Activated naive CD4-positive, alpha-beta T cell treated with anti-CD3 and anti-CD28 coated beads, Interleukin-2, amount 50 U/mL, for 72 hours (primary cell): ENCODE results near the gene SRRT. TPM values are rescaled to one million over a fixed set of nuclear protein-coding genes. Genes with fewer than 3 reads are reported as not detected.
"Not testable (repeated sequence)": the region's sequence is repeated elsewhere in the genome, so short reads cannot be mapped to it uniquely, and the experiment has no call there.

Experiments used
- ATAC-seq, 2 donors: fragments of 150-1000 bp; cut with Tn5 transposase; 2 replicates each; pipeline ENCODE4 v1.10.0; 2021; ENCODE audit warnings: mild to moderate bottlenecking in 2 of 2, moderate library complexity in 2 of 2
- DNase-seq, 2 donors: peaks; one replicate each; pipeline ENCODE4 v3.0.0; 2021 to 2022; ENCODE audit warnings: low spot score in 2 of 2
- H3K27ac Mint-ChIP-seq, 2 donors: one replicate each; pipeline ENCODE4 v1.8.0; 2022; ENCODE audit warnings: mild to moderate bottlenecking in 2 of 2, mixed read lengths in 2 of 2
- H3K36me3 Mint-ChIP-seq, 2 donors: one replicate each; pipeline ENCODE4 v1.8.0; 2022; ENCODE audit warnings: mixed read lengths in 2 of 2
- H3K9me3 Mint-ChIP-seq, 2 donors: one replicate each; pipeline ENCODE4 v1.8.0; 2022; ENCODE audit warnings: mixed read lengths in 2 of 2
- total RNA-seq, 2 donors: library from RNA; stranded (reverse); gene quantifications; one replicate each; pipeline ENCODE4 v1.2.3, GENCODE V29; 2022

The SRRT gene
- total RNA-seq, 2 donors from 2014 or later, result 205 to 242 TPM

DNA sequence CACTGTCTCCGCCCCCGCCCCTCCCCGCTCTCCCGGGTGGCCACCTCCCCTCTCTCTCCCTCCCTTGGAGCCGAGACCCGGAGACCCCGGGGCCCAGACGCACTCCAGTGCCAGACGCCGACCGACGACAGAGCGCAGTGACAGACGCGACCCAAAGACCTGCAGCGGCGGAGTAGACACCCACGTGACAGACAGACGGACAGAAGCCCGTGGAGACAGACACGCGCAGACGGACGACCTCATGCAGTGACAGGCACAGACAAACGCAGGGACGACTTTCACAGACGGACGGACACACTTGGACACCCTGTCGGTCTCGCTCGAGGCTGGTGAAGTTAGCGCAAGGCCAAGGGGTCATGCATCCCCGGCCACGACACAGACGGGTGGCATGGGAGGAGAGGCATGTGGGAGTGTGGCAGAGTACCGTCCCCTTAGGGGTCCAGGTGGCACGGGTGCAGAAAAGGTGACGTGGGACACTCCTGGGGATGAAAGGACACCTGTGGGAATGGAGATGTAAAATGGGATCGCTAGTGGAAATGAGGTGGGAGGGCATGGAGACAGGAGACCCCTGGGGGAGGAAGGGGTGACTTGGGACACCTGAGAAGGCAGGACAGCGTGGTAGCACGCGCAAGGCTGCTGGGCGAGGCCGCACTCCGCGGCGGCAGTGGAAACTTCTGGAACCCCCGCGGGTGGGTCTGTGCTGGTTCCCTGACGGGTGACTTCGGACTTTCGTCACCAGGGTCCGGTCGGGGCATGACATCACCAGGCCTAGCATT lies 21.2 kb downstream of the SRRT start:
- Mint-ChIP-seq H3K27ac (no peak overlapping the region), H3K36me3 (peaks cover 0 to 6% of the 10 kb centered on the region in 2 donors), H3K9me3 (no peaks in the 10 kb centered on the region)
- ATAC-seq (peak in 1 of 2 donors; percentile 11), DNase-seq (no peak)

DNA sequence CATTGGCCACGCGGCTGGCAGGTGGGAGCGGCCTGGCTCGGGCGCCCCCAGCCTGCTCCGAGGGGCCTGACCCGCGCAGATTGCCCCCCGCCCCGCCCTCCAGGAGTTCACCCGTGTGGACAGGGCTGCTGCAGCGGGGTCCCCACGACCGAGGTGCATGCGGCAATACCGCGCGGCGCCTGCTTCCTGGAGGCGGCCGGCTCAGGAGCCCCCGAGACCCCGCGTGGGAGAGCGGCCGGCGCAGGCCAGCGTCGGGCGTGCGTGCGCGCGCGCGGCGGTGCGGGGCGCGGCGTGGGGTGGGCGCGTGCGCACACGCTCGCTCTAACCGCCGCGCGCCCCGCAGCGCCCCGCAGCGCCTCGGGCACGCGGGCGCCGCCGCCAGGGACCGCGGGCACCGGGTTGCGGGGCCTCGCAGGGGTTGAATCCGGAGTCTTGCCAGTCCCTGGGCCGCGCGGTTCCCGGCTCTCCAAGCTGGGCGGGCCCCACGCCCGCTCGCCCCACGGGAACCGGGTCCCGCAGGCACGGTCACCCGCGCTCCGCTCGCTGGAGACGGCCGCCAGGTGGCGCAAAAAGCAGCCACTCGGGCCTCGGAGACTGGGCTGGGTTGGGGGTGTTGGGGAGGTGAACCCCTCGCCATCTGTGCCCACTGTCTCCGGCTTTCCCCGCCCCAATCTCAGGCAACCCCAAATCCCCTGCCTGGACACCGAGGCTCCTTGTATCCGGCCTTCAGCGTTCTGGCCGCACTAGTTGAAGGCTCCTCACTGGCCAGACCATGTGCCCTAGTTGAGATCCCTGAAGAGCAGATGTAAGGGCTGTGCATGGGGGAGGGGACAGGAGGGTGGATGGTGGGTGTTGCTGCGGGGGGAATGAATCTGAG lies 22.1 kb downstream of the SRRT start:
- DNase-seq (peak in 1 of 2 donors; percentile 76), ATAC-seq (peak; percentile 60)
- H3K27ac Mint-ChIP-seq, result no peak overlapping the region
- H3K36me3 Mint-ChIP-seq, result peaks cover 0 to 6% of the 10 kb centered on the region in 2 donors
- H3K9me3 Mint-ChIP-seq, result no peaks in the 10 kb centered on the region

DNA sequence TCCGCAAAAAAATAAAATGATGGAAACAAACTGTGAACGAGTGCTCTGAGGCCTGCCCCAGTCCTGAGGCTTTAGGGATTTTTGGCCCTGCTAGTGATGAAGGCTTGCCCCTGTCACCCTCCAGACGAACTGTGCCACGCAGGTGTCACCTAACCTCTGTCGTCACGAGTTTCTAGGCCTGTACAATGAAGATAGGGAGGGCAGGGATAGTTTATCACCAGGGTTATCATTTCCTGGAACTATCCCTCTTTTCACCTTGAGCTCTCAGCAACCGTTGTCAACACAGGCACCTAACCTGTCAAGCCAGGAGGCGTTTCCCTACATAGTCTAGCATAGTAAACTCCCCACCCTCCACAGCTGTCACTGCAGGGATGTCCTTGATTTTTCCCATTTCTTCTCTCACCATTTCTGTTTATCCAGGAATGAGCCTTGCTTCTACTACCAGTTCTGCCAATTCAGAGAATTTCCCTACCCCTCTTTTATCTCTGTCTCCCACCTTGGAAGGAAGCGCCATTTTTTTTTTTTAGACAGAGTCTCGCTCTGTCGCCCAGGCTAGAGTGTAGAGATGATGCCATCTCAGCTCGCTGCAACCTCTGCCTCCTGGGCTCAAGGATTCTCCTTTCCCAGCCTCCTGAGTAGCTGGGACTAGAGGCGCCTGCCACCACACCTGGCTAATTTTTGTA lies 23.0 kb downstream of the SRRT start:
- Mint-ChIP-seq H3K27ac (no peak overlapping the region), H3K36me3 (peaks cover 0 to 6% of the 10 kb centered on the region in 2 donors), H3K9me3 (no peaks in the 10 kb centered on the region)
- DNase-seq (no peak), ATAC-seq (no peak)

DNA sequence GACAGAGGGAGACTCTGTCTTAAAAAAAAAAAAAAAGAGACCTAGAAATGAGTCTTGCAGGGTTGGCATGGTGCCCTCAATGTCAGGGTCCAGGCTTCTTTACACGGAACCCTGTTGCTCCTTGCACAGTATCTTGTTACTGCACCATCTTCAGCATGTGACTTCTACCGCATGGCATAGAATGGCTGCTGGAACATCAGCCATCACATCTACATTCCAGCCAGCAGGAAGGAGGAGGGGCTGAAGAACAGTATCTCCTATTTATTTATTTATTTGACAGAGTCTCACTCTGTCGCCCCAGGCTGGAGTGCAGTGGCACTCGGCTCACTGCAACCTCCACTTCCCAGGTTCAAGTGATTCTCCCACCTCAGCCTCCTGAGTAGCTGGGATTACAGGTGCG lies 24.5 kb downstream of the SRRT start:
- Mint-ChIP-seq H3K36me3 (peaks cover 0 to 6% of the 10 kb centered on the region in 2 donors), H3K9me3 (no peaks in the 10 kb centered on the region), H3K27ac (no peak overlapping the region)
- no peak for DNase-seq
- no peak for ATAC-seq

DNA sequence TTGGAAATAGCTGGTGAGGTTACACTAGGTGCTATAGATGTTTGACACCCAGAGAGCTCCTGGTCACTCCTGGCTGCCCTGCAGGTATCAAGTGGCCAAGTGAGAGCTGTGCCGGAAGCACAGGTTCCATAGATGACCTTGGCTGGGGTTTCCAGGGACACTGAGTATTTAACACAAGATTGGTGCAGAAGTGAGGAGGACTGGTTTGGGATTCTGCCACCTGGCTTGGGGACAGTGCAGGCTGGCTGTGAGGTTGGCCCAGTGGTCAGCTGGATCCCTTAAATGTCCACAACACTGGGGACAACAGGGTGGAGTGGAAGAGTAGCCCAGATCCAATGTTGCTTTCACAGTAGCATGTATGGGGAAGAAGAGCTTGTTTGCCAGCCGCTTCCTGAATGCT lies 26.1 kb downstream of the SRRT start:
- H3K27ac Mint-ChIP-seq, result no peak overlapping the region
- peaks cover 0 to 4% of the 10 kb centered on the region in 2 donors for H3K36me3 Mint-ChIP-seq
- no peaks in the 10 kb centered on the region for H3K9me3 Mint-ChIP-seq
- DNase-seq (no peak), ATAC-seq (no peak)

DNA sequence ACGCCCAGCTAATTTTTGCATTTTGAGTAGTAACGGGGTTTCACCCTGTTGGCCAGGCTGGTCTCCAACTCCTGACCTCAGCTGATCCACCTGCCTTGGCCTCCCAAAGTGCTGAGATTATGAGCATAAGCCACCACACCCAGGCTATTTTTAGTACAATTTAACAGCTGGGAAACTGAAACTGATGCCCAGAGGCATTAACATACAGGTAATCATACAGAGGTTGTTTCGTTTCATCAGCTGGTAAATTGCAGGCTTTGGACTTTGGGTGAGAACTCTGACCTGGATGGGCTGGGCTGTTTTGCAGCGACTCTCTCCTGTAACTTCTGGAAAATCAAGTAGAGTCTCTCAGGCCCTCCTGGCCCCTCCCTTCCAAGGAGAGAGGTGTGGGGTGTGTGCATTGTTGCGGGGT lies 27.0 kb downstream of the SRRT start:
- no peak overlapping the region for H3K27ac Mint-ChIP-seq
- DNase-seq (no peak), ATAC-seq (no peak)
- no peaks in the 10 kb centered on the region for H3K9me3 Mint-ChIP-seq
- no peaks in the 10 kb centered on the region for H3K36me3 Mint-ChIP-seq

DNA sequence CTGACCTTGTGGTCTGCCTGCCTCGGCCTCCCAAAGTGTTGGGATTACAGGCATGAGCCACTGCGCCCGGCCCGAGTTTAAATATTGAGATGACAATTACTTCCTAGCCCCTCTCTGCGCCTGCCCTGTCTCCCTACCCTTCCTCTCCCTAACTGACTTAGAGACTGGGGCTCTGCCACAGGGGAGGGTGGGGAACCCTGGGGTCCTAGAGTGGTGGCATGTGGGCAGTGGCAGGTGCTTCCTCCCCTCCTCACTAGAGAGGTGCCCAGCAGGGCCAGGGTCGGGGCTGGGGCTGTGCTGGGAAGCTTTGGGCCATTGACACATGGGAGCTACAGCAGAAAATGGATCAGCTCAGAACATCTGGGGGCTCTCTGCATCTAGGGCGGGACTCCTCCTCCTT lies 27.7 kb downstream of the SRRT start:
- DNase-seq (no peak), ATAC-seq (no peak)
- no peaks in the 10 kb centered on the region for H3K9me3 Mint-ChIP-seq
- no peak overlapping the region for H3K27ac Mint-ChIP-seq
- no peaks in the 10 kb centered on the region for H3K36me3 Mint-ChIP-seq

DNA sequence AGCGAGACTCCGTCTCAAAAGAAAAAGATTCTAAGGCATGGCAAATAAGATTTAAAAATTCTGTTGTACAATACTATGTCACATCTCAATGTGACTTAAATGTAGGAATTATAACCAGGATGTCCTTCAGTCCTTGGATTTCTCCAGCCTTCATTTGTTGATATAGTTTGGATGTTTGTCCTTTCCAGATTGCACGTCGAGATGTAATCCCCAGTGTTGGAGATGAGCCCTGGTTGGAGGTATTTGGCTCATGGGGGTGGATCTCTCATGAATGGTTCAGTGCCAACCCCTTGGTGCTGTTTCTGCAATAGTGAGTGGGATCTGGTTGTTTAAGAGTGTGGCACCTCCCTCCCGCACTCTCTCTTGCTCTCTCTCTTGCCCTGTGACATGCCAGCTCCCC lies 33.6 kb downstream of the SRRT start:
- H3K27ac Mint-ChIP-seq, result no peak overlapping the region
- no peaks in the 10 kb centered on the region for H3K36me3 Mint-ChIP-seq
- no peaks in the 10 kb centered on the region for H3K9me3 Mint-ChIP-seq
- DNase-seq, result no peak
- ATAC-seq, result no peak

DNA sequence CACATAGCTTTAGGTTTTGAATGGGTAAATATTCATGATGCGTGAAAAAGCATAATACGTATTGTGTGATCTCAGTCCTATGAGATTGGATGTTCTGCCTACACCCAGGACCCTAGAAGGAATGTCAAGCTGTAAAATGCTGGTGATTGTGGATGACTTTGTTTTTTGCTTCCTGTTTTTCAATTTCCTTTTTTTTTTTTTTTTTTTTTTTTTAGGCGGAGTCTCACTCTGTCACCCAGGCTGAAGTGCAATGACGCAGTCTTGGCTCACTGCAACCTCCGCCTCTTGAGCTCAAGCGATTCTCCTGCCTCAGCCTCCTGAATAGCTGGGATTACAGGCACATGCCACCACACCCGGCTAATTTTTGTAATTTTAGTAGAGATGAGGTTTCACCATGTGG lies 35.5 kb downstream of the SRRT start:
- DNase-seq, H3K36me3 Mint-ChIP-seq, H3K27ac Mint-ChIP-seq, H3K9me3 Mint-ChIP-seq, ATAC-seq: not testable (repeated sequence)

DNA sequence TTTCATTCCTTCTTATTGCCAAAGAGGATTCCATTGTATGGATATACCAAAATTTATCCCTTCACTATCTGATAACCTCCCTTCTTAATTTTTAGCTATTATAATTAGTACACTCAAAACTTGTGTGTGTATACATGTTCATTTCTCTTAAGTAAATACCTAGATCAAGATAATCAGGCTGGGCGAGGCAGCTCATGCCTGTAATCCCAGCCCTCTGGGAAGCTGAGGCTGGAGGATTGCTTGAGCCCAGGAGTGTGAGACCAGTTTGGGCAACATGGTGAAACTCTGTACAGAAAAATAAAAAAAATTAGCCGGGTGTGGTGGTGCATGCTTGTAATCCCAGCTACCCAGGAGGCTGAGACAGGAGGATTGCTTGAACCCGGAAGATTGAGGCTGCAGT lies 36.6 kb downstream of the SRRT start:
- H3K9me3 Mint-ChIP-seq, result no peaks in the 10 kb centered on the region
- ATAC-seq (no peak), DNase-seq (no peak)
- no peak overlapping the region for H3K27ac Mint-ChIP-seq
- H3K36me3 Mint-ChIP-seq, result no peaks in the 10 kb centered on the region

DNA sequence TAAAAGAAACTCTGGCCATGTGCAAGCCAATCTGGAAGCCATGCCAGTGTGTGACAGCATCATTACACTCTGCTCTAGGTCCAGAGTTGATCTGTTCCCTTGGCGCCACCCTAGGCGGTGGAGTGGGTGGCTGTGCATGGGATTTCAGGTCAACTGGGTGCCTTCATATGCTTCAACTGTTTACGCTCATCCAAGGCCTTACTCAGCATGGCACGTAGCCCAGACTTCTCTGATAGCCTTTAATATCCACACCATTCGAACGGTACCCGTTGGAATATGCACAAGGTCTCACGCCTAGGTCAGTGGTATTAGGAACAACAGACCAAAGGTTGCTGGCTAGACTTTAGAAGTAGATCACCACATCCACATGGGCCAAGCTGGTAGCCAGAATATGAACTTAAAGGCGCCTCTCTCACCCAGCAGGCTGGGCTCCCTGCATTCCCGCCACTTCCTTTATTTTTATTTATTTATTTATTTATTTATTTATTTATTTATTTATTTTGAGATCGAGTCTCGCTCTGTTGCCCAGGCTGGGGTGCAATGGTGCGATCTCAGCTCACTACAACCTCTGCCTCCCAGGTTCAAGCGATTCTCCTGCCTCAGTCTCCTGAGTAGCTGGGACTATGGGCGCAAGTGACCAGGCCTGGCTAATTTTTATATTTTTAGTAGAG lies 39.4 kb downstream of the SRRT start:
- no peak for ATAC-seq
- no peaks in the 10 kb centered on the region for H3K9me3 Mint-ChIP-seq
- no peak for DNase-seq
- no peaks in the 10 kb centered on the region for H3K36me3 Mint-ChIP-seq
- H3K27ac Mint-ChIP-seq, result peak overlapping the region in 1 of 2 donors; percentile 26

DNA sequence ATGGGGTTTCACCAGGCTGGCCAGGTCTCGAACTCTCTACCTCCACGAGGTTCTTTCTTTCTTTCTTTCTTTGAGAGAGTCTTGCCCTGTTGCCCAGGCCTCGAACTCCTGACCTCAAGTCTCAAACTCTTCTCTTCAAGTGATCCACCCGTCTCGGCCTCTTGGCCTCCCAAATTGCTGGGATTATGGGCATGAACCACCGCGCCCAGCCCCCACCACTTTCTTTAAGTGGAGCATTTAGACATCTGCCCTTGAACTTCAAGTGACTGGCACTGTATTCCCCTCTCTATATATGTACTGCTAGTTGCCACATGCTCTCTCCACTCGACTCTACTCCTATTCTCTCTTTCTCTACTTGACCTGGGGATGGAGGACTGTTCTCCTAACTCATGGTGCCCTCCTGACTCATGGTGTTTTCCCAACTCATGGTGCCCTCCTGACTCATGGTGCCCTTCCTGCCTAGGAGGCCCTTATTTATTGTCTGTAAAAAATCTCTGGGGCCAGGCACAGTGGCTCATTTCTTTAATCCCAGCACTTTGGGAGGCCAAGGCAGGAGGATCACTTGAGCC lies 40.1 kb downstream of the SRRT start:
- Mint-ChIP-seq H3K27ac (peak overlapping the region in 1 of 2 donors; percentile 26), H3K36me3 (no peaks in the 10 kb centered on the region), H3K9me3 (no peaks in the 10 kb centered on the region)
- peak; percentile 26 to 93 for ATAC-seq
- DNase-seq, result no peak

DNA sequence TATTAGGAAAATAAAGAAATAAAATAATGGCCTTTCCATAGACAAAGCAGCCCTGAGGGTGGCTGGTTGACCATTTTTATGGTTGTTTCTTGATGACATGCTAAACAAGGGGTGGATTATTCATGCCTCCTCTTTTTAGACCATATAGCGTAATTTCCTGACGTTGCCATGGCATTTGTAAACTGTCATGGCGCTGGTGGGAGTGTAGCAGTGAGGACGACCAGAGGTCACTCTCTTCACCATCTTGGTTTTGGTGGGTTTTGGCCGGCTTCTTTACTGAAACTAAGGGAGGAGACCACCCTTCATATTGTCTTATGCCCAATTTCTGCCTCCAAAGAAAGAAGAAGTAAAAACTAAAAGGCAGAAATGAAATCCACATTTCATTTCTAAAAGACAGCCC lies 44.4 kb downstream of the SRRT start:
- not testable (repeated sequence) for ATAC-seq, DNase-seq, H3K27ac Mint-ChIP-seq, H3K9me3 Mint-ChIP-seq, H3K36me3 Mint-ChIP-seq

DNA sequence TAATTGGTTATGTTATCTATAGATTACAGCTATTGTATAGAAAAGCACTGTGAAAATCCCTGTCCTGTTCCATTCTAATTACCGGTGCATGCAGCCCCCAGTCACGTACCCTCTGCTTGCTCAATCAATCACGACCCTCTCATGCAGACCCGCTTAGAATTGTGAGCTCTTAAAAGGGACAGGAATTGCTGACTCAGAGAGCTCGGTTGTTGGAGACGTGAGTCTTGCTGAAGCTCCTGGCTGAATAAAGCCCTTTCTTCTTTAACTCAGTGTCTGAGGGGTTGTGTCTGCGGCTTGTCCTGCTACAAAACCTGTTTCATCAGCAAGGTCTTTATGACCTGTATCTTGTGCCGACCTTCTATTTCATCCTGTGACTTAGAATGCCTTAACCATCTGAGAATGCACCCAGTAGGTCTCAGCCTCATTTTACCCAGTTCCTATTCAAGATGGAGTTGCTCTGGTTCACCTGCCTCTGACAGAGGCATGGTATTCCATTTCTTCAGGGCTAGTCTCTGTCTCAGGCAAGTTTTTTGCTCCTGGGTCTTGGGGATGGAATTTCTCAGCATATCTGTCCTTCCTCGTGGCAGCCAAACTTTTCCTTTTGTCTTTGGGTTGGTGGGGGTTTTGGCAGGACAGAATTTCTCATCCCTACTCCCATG lies 45.0 kb downstream of the SRRT start:
- not testable (repeated sequence) for DNase-seq, H3K9me3 Mint-ChIP-seq, H3K36me3 Mint-ChIP-seq, ATAC-seq, H3K27ac Mint-ChIP-seq

DNA sequence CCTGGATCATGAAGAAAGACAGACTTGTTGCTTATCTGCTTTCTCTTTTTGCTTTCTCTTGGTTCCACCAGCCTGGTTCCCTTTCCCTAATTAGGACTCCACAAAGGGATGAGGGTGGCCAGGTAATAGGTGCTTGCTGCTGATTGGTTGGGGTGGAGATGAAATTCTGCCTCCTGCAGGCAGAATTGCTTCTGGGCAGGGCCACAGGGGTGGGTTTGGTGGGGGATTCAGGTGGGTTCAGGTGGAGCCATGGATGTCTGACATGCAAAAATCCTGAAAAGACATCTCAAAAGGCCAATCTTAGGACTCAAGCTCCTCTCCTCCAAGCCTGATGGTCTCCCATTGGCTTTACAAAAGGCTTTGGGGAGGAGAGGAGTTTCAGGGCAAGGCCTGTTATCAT lies 46.1 kb downstream of the SRRT start:
- ATAC-seq (no peak), DNase-seq (no peak)
- H3K27ac Mint-ChIP-seq, result no peak overlapping the region
- no peaks in the 10 kb centered on the region for H3K36me3 Mint-ChIP-seq
- no peaks in the 10 kb centered on the region for H3K9me3 Mint-ChIP-seq

DNA sequence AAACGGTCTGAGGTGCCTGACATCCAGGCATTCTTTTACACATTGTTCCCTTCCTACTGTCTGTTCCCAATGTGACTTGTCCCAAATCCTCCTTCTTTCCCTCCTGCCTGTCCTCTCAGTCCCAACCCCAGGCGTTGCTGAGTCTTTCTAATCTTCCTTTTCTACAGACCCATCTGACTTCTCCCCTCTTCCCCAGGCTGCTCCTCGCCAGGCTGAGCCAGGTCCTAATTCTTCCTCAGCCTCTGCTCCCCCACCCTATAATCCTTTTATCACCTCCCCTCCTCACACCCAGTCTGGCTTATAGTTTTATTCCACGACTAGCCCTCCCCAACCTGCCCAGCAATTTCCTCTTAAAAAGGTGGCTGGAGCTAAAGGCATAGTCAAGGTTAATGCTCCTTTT lies 48.7 kb downstream of the SRRT start:
- not testable (repeated sequence) for ATAC-seq, H3K36me3 Mint-ChIP-seq, H3K27ac Mint-ChIP-seq, H3K9me3 Mint-ChIP-seq, DNase-seq
